Nephron (organoid): ENCODE results near the gene MIAT.

Experiments used
- H3K27ac Mint-ChIP-seq, 3 experiments: 2 replicates each; pipeline ENCODE4 v1.8.0; 2020; ENCODE audit warnings: mixed read lengths in 3 of 3, mild to moderate bottlenecking in 2 of 3, moderate library complexity in 1 of 3
- H3K27me3 Mint-ChIP-seq: 2 replicates; pipeline ENCODE4 v1.8.0; 2021; ENCODE audit warnings: low read depth, mild to moderate bottlenecking, moderate library complexity, mixed read lengths
- H3K36me3 Mint-ChIP-seq: 2 replicates; pipeline ENCODE4 v1.8.0; 2020; ENCODE audit warnings: low read depth, mixed read lengths
- H3K4me1 Mint-ChIP-seq: 2 replicates; pipeline ENCODE4 v1.8.0; 2020; ENCODE audit warnings: mixed read lengths
- H3K4me3 Mint-ChIP-seq, 3 experiments: 2 replicates each; pipeline ENCODE4 v1.8.0; 2020; ENCODE audit warnings: mild to moderate bottlenecking in 3 of 3, mixed read lengths in 3 of 3, moderate library complexity in 2 of 3
- H3K9me3 Mint-ChIP-seq: 2 replicates; pipeline ENCODE4 v1.8.0; 2020; ENCODE audit warnings: mixed read lengths
- CTCF ChIP-seq, 3 experiments: fragments of 200-600 bp; sonication (generic); IDR thresholded peaks; one replicate each; pipeline ENCODE4 v1.5.0; 2021; ENCODE audit warnings: antibody characterized with exemption in 3 of 3; ENCODE audit not compliant: unreplicated experiment in 3 of 3

Gene MIAT

GRCh38 chr22:26671317-26672059 is 14.1 kb downstream of the MIAT start:
- peak overlapping the region; percentile 99 to 100 (median 99) for H3K27ac Mint-ChIP-seq
- no peak for TF ChIP-seq CTCF (IDR thresholded peaks at IDR 0.05; ENCODE audit: unreplicated experiment in 3 of 3)
- peaks cover 45% of the 10 kb centered on the region for H3K4me1 Mint-ChIP-seq
- no peaks in the 10 kb centered on the region for H3K9me3 Mint-ChIP-seq
- H3K36me3 Mint-ChIP-seq = peaks cover 3% of the 10 kb centered on the region
- H3K4me3 Mint-ChIP-seq = peak overlapping the region; percentile 21 to 92 (median 21)
- no peaks in the 10 kb centered on the region for H3K27me3 Mint-ChIP-seq

GRCh38 chr22:26672060-26672471 is 14.7 kb downstream of the MIAT start:
- peak overlapping the region; percentile 99 to 100 (median 99) for H3K27ac Mint-ChIP-seq
- TF ChIP-seq CTCF (IDR thresholded peaks at IDR 0.05; ENCODE audit: unreplicated experiment in 3 of 3) = no peak
- peaks cover 3% of the 10 kb centered on the region for H3K36me3 Mint-ChIP-seq
- peaks cover 45% of the 10 kb centered on the region for H3K4me1 Mint-ChIP-seq
- peak overlapping the region; percentile 92 to 97 (median 96) for H3K4me3 Mint-ChIP-seq
- H3K27me3 Mint-ChIP-seq = no peaks in the 10 kb centered on the region
- H3K9me3 Mint-ChIP-seq = no peaks in the 10 kb centered on the region

GRCh38 chr22:26672590-26673468 is 15.4 kb downstream of the MIAT start:
- peak overlapping the region; percentile 99 to 100 (median 99) for H3K27ac Mint-ChIP-seq
- H3K27me3 Mint-ChIP-seq = no peaks in the 10 kb centered on the region
- H3K9me3 Mint-ChIP-seq = no peaks in the 10 kb centered on the region

GRCh38 chr22:26673486-26673885 is 16.1 kb downstream of the MIAT start:
- H3K36me3 Mint-ChIP-seq = peaks cover 3% of the 10 kb centered on the region
- no peak for TF ChIP-seq CTCF (IDR thresholded peaks at IDR 0.05; ENCODE audit: unreplicated experiment in 3 of 3)

More at GRCh38 chr22:26672590-26673468, 15.4 kb downstream of the MIAT start:
- Mint-ChIP-seq H3K36me3 (peaks cover 3% of the 10 kb centered on the region), H3K4me3 (peak overlapping the region; percentile 92 to 97 (median 96)), H3K4me1 (peaks cover 45% of the 10 kb centered on the region)
- TF ChIP-seq CTCF (IDR thresholded peaks at IDR 0.05; ENCODE audit: unreplicated experiment in 3 of 3) = peak; percentile 61 to 71 (median 61)

GRCh38 chr22:26674211-26675190 is 17.1 kb downstream of the MIAT start:
- Mint-ChIP-seq H3K27ac (peak overlapping the region; percentile 99 to 100 (median 99)), H3K27me3 (no peaks in the 10 kb centered on the region), H3K9me3 (no peaks in the 10 kb centered on the region), H3K4me3 (peak overlapping the region; percentile 92 to 97 (median 96)), H3K36me3 (peaks cover 3% of the 10 kb centered on the region), H3K4me1 (peaks cover 49% of the 10 kb centered on the region)
- no peak for TF ChIP-seq CTCF (IDR thresholded peaks at IDR 0.05; ENCODE audit: unreplicated experiment in 3 of 3)

More at GRCh38 chr22:26673486-26673885, 16.1 kb downstream of the MIAT start:
- peak overlapping the region; percentile 99 to 100 (median 99) for H3K27ac Mint-ChIP-seq
- H3K27me3 Mint-ChIP-seq = no peaks in the 10 kb centered on the region
- H3K9me3 Mint-ChIP-seq = no peaks in the 10 kb centered on the region
- peaks cover 45% of the 10 kb centered on the region for H3K4me1 Mint-ChIP-seq
- H3K4me3 Mint-ChIP-seq = peak overlapping the region; percentile 92 to 97 (median 96)
